COR-L47 (cell line): Measurements from ENCODE around the gene PPM1A.

Experiments
- DNase-seq: peaks from one replicate; lab custom pipeline; 2025; lab: John Stamatoyannopoulos, UW

The PPM1A gene

GRCh38 chr14:60248697-60249318 lies at the start of gene PPM1A:
PPM1A (plus strand) TSS chr14:60249221; CDS start chr14:60282704, 33,483 bp downstream.
- DNase-seq: peak; percentile 95

- DNase-seq: no peak
Measured at GRCh38 chr14:60199321-60199720, 49.7 kb upstream of the PPM1A start.

- peak; percentile 54 for DNase-seq
Measured at GRCh38 chr14:60204104-60204842, 44.7 kb upstream of the PPM1A start.

- DNase-seq: no peak
Measured at GRCh38 chr14:60204843-60205774, 43.9 kb upstream of the PPM1A start.

- no peak for DNase-seq
Measured at GRCh38 chr14:60206249-60206670, 42.8 kb upstream of the PPM1A start.

GRCh38 chr14:60206837-60207533 lies 42.0 kb upstream of the PPM1A start:
- DNase-seq: no peak

GRCh38 chr14:60210703-60211102 lies 38.3 kb upstream of the PPM1A start:
- no peak for DNase-seq

GRCh38 chr14:60211153-60211552 lies 37.9 kb upstream of the PPM1A start:
- peak; percentile 67 for DNase-seq

- no peak for DNase-seq
Measured at GRCh38 chr14:60212503-60213371, 36.3 kb upstream of the PPM1A start.

- no peak for DNase-seq
Measured at GRCh38 chr14:60214003-60214402, 35.0 kb upstream of the PPM1A start.

- no peak for DNase-seq
Measured at GRCh38 chr14:60214415-60215126, 34.5 kb upstream of the PPM1A start.

GRCh38 chr14:60215127-60215444 lies 33.9 kb upstream of the PPM1A start:
- no peak for DNase-seq

GRCh38 chr14:60215520-60216420 lies 33.3 kb upstream of the PPM1A start:
- no peak for DNase-seq

- DNase-seq: no peak
Measured at GRCh38 chr14:60217713-60218112, 31.3 kb upstream of the PPM1A start.

GRCh38 chr14:60220084-60220483 lies 28.9 kb upstream of the PPM1A start:
- no peak for DNase-seq

GRCh38 chr14:60220917-60221316 lies 28.1 kb upstream of the PPM1A start:
- DNase-seq: no peak

- DNase-seq: no peak
Measured at GRCh38 chr14:60221457-60221856, 27.6 kb upstream of the PPM1A start.

- DNase-seq: no peak
Measured at GRCh38 chr14:60222820-60223219, 26.2 kb upstream of the PPM1A start.

- DNase-seq: no peak
Measured at GRCh38 chr14:60225265-60225664, 23.8 kb upstream of the PPM1A start.
